ENCODE data around the gene PUM1.
"Not testable (repeated sequence)": the region's sequence is repeated elsewhere in the genome, so short reads cannot be mapped to it uniquely, and the experiment has no call there.

Gene PUM1

GRCh38 chr1:30995990-30996612 lies 69.4 kb downstream of the PUM1 start:
- DNase-seq (ENCODE audit: low spot score): no peak

DNA sequence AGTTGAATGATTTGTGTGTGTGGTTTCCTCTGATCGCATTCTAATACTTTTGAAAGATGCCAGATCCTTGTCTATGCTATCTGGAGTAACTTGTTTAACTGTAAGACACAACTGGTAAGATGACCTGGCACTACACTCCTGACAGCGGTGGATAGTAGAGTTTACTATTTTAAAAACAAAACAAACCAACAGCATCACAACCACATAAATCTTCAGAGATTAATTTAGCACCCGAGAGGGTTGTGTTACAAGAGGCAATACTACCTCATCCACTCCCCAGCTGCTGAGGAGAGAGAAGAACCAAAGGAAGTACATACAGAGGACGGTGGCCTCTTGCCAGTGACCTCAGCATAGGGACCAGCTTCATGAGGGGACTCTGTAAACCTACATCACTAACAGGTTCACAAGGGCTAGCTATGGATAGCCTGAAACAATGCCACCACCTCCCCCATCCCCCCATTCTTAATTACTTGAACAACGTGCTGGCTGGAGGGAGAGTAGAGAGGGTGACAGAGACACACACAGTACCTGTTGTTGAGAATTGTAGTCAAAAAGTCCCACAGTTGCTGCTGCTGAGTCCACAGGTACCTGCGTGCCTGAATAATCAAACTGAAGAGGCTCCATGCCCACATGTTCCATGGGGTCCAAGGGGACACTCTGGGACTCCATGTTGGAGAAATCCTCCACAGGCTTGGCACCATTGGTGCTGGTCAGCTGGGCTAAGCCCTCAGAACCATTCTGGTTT lies 73.5 kb downstream of the PUM1 start:
- no peak for DNase-seq (ENCODE audit: low spot score)

- no peak for DNase-seq (ENCODE audit: low spot score)
Observed at GRCh38 chr1:30990591-30990990, 74.9 kb downstream of the PUM1 start.

DNA sequence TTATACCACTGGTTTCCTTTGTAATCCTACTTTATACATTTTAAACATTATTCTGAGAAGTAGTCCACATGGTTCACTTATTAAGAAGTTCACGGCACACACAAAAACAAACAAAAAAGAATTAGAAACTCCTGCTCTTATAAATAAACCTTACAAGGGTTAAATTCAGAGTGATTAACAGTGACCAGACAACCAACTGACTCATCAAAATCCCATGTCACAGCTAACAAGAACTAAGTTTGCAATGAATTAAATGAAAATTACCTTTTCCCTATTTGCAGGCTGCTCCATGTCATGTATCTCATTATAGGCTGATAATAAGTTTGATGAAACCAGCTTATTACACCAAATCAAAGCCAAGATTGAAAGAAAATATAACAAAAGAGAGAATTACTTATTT lies 77.5 kb downstream of the PUM1 start:
- no peak for DNase-seq (ENCODE audit: low spot score)

DNA sequence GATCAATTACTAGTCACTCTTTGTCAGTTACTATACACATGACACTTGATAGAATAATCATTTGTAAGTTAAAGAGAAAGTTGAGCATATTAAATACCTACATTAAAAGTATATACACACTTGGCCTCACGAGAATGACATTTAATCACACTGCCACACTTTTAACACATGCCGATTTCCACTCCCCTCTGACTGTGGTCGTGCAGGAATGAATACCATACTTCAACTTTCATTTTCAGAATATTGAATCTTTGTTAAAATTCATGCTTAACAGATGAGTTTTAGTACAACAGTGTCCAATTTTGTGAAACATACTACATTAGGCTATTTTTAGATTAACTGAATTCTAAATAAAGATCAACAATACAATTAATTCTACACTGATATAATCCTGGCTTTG lies 78.8 kb downstream of the PUM1 start:
- DNase-seq (ENCODE audit: low spot score): no peak

DNA sequence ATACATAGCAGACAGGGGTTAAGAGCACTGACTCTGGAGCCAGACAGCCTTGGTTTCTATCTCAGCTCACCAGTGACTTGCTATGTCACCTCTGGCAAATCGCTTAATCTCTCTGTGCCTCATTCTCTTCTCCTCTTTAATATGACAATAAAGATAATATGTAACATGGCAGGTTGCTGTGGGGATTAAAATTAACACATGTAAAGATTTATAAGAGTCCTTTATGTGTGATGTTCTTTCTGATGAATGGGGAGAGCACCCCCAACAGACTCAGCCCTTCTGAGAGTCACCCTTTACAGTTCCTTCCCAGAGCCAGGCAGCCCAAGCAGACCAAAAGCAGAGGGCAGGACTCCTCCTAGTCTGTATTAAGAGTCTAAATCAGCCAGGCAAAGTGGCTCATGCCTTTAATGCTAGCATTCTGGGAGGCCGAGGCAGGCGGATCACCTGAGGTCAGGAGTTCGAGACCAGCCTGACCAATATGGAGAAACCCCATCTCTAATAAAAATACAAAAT lies 80.5 kb downstream of the PUM1 start:
- DNase-seq (ENCODE audit: low spot score): no peak

DNA sequence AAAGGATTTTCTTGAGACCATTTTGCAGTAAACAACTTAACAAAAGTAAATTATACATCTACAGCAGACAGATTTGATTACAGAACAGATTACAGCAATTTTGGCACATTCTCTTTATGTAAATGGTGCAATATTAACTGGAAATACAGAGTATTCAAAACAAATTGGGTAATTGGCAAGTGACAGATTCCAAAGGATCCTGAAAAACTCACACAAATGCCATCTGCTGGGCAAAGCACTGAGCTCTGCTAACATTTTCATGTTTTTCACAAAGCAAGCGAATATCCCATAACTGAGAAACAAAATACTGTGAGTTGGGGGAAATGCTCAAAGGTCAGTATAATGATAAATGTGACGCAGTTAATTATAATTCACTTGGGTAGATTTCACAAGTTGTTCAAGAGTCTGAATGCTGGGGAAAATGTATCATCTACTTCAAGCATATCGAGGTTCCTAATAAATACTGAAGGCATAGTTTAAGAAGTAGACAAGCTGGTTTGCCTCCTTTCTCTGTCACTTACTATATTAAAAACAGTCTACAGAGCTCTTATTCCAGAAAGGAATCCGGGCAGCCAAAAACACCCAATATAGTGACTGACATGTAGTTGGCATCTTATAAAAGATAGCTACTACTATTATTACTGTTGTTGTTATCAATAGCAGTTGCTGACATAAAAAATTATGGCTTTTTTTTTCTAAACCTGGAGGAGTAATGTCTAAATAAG lies 81.2 kb downstream of the PUM1 start:
- DNase-seq (ENCODE audit: low spot score): no peak

DNA sequence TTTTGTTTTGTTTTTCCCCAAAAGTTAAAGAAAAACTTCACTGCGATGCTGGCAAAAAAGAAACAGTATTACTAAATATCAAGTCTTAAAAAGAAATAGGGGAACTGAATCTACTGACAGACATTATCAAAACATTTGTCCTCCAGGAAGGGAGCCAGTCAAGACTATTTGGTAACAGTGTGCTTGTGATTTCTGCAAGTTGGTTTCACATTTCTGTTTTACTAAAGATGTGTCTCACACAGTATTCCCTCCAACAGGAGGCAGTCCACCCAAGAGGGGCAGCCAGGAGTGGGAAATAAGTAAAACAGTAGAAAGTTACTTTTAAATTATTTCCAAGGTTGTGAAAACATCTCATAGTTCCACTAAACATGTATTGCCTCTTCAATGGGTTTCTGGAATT lies 82.6 kb downstream of the PUM1 start:
- DNase-seq (ENCODE audit: low spot score): no peak

GRCh38 chr1:30982431-30982830 lies 83.1 kb downstream of the PUM1 start:
- DNase-seq (ENCODE audit: low spot score): no peak

DNA sequence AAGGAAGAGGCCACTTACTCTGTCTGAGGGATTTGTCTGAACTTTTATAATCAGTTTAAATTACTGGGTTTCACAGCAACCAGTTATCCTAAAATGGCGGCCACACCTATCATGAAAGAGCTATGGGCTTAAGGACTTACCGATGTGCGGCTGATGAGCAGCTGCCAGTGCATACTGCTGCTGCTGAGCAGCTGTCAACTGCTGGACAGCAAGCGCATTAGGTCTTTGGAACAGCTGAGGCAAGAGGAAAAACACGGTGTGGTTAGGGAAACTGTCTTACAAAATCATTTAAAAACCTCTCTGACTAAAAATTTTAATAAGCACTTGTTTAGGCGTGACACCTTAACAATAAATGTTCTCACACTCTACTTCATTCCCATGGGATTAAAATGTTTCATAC lies 84.3 kb downstream of the PUM1 start:
- no peak for DNase-seq (ENCODE audit: low spot score)

- DNase-seq (ENCODE audit: low spot score): no peak
Observed at GRCh38 chr1:30977511-30977910, 88.0 kb downstream of the PUM1 start.

DNA sequence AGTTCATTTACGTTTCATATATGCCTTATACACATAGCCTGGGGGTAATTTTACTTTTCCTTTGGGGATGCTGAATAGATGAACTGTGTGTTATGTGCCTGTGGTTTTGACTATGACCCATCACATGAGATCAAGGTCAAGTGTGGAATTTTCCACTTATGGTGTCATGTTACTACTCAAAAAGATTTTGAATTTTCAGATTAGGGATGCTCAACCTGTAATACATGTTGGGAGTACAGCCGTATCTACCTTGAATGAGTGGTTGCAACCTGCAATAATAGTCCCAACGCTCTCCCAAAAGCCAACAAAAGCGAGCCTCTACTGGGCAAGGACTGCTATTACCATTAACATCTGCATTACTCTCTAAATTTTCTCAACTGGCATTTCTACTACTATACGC lies 88.4 kb downstream of the PUM1 start:
- no peak for DNase-seq (ENCODE audit: low spot score)

GRCh38 chr1:30976143-30976542 lies 89.4 kb downstream of the PUM1 start:
- no peak for DNase-seq (ENCODE audit: low spot score)

GRCh38 chr1:30975217-30975616 lies 90.3 kb downstream of the PUM1 start:
- no peak for DNase-seq (ENCODE audit: low spot score)

DNA sequence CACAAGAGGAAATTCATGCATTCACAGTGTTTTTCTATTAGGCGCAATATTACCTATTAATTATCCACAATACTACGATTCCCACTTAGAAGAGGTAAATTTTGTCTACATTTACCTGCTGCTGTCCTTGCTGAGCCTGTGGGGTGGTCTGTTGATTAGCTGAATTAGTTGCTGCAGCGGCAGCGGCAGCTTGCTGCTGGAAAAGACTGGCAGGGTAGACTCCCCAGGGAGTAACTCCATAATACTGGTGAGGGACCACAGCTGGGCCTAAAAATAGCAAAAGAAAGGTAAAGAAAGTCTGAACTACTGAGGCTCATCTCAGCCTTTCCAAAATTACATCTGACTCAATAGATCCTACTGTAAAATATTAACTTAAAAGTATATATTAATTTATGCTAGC lies 91.0 kb downstream of the PUM1 start:
- no peak for DNase-seq (ENCODE audit: low spot score)

GRCh38 chr1:30972349-30972748 lies 93.2 kb downstream of the PUM1 start:
- DNase-seq (ENCODE audit: low spot score): not testable (repeated sequence)

DNA sequence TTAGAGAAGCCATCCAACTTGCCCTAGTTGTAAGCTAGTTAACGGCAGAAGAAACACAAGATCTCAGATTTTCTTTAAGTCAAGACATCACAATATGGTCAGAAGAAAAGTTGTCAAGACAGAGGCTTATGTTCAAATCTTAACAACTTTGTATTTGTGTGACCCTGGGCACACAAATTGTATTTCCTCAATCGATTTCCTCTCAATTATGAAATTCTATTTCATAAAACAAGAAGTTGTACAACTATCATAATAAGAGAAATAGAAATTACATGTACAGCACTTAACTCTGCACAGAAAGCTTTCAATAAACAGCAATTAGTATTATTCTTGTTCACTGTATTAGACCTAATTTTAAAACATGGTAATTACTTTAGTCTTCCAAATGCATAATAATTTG lies 94.0 kb downstream of the PUM1 start:
- DNase-seq (ENCODE audit: low spot score): no peak

DNA sequence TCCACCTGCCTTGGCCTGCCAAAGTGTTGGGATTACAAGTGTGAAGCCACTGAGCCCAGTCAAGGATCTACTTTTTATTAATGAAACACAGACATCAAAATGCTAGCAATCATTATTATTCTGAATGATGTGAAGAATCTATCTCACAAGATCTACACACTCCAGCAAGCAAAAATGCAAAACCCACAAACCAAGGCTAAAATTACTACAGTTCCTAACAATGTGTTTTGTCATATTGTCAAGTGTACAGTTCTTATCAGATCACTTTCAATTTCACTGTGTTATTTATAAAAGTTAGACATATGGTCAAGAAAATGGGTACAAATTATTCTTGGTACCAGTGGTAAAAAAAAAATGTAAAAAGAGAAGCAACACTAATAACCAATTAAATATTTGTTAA lies 95.6 kb downstream of the PUM1 start:
- no peak for DNase-seq (ENCODE audit: low spot score)

DNA sequence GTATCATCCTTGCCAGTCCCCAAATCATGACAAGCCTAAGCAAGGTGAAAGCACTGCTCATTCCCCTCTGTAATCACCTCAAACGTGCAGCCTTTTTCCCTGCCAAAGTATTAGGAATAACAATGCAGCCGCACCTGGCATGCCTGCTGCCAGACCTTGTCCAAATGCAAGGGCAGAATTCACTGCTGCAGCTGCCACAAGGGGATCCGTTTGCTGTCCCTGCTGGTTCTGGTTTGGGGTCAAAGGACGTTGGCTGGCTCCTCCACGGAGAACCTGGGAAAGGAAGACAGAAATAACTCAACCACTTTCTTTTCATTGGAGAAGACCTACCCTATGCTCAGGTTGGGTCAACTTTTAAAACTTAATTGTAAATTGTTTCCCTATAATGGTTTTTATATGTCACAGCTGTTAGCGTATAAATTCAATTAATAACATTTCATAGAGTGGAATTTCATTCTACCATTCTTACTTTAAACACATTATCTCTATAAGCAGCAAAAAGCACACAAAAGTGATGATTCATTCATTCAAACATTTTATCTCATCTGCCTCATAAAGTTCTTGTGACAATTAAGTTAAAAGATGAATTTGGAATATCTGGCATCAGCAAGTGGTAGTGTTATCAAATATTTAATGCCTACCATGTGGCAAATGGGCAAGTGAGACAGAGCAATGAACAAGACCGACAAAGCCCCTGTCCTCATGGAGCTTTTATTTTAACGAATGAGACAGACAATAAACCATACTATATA lies 97.1 kb downstream of the PUM1 start:
- no peak for DNase-seq (ENCODE audit: low spot score)

DNA sequence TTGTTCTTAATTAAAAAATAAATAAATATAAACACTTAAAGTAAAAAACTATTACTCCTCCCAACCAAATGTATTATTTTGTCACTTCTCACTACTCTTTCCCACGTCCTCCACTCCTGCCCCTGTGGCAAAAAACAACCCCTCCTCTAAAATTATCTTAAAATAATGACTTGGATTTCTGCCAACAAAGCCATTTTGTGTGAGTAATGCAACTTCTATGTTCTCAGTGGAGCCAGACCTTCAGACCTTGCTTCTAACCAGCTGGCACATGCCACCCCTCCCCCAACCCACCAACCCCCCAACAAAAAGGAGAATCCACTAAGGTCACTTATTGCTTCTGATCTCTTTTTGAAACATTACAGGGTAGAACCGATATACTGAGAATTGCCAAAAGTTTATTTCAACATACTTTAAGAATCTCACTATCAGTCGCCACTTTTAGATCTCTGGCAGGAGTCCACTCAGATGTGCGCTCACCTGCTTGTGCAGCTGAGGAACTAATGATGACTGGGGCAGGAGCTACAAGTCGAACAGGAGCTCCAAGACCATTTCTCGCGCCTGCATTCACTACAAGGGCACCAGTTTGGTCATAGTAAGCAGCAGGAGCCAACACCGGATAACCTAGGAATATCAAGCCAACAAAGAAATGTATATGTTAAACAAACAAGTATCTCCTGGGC lies 98.7 kb downstream of the PUM1 start:
- DNase-seq (ENCODE audit: low spot score): no peak

- DNase-seq (ENCODE audit: low spot score): no peak
Observed at GRCh38 chr1:30965924-30966599, 99.5 kb downstream of the PUM1 start.

Data from CD4-positive, alpha-beta T cell treated with Interleukin-15 for 4 hours (primary cell).